KMS-11 (cell line): ENCODE measurements around the gene HTR1D.

Source experiments
- H2AFZ ChIP-seq: fragments of 200-600 bp; sonication (generic); 2 replicates; pipeline ENCODE4 v1.6.1; 2016; ENCODE audit warnings: antibody characterized with exemption, mixed run types, low read depth
- H3K27ac ChIP-seq: fragments of 200-600 bp; sonication (generic); 2 replicates; pipeline ENCODE4 v1.6.1; 2016; ENCODE audit warnings: mild to moderate bottlenecking, mixed run types
- H3K27me3 ChIP-seq: fragments of 200-600 bp; sonication (generic); 2 replicates; pipeline ENCODE4 v1.6.1; 2017; ENCODE audit warnings: mild to moderate bottlenecking, low read depth, mixed run types, moderate library complexity; ENCODE audit not compliant: insufficient read depth
- H3K36me3 ChIP-seq: fragments of 200-600 bp; sonication (generic); 2 replicates; pipeline ENCODE4 v1.6.1; 2017; ENCODE audit warnings: mild to moderate bottlenecking, mixed run types; ENCODE audit not compliant: insufficient read depth
- H3K4me1 ChIP-seq: fragments of 200-600 bp; sonication (generic); 2 replicates; pipeline ENCODE4 v1.6.1; 2016; ENCODE audit warnings: mild to moderate bottlenecking, low read depth, mixed run types; ENCODE audit not compliant: poor library complexity, severe bottlenecking
- H3K4me2 ChIP-seq: fragments of 200-600 bp; sonication (generic); 2 replicates; pipeline ENCODE4 v1.7.0; 2016; ENCODE audit warnings: mild to moderate bottlenecking, mixed run types
- H3K4me3 ChIP-seq: fragments of 200-600 bp; sonication (generic); IDR thresholded peaks from 2 replicates; pipeline ENCODE4 v1.6.1; 2017; ENCODE audit warnings: low read depth, low read length, mixed read lengths; ENCODE audit not compliant: insufficient read depth
- H3K79me2 ChIP-seq: fragments of 200-600 bp; sonication (generic); 2 replicates; pipeline ENCODE4 v1.6.1; 2016; ENCODE audit warnings: low read depth, mixed run types; ENCODE audit not compliant: insufficient read depth
- H3K9ac ChIP-seq: fragments of 200-600 bp; sonication (generic); 2 replicates; pipeline ENCODE4 v1.6.1; 2016; ENCODE audit warnings: mild to moderate bottlenecking, mixed run types
- H4K20me1 ChIP-seq: fragments of 200-600 bp; sonication (generic); 2 replicates; pipeline ENCODE4 v1.6.1; 2016; ENCODE audit warnings: mild to moderate bottlenecking, mixed run types; ENCODE audit not compliant: insufficient read depth
- CTCF ChIP-seq: fragments of 200-600 bp; sonication (generic); conservative IDR thresholded peaks from 2 replicates; pipeline ENCODE4 v1.6.1; 2017; ENCODE audit warnings: low read depth, mild to moderate bottlenecking, antibody characterized with exemption, low read length, moderate library complexity, mixed read lengths

Gene HTR1D

GRCh38 chr1:23215751-23216449 lies 1.4 kb downstream of the HTR1D start:
- Histone ChIP-seq H3K27me3 (peaks cover 10% of the 10 kb centered on the region), H3K79me2 (no peaks in the 10 kb centered on the region), H3K27ac (no peak overlapping the region), H3K9ac (no peak overlapping the region), H3K4me2 (no peak overlapping the region), H3K36me3 (no peaks in the 10 kb centered on the region), H2AFZ (no peak overlapping the region), H3K4me3 (no peak overlapping the region), H3K4me1 (peaks cover 8% of the 10 kb centered on the region), H4K20me1 (no peaks in the 10 kb centered on the region)
- TF ChIP-seq CTCF, result no peak

GRCh38 chr1:23215291-23215690 lies 2.0 kb downstream of the HTR1D start:
- peaks cover 10% of the 10 kb centered on the region for H3K27me3 ChIP-seq
- H3K4me2 ChIP-seq, result no peak overlapping the region
- no peaks in the 10 kb centered on the region for H3K36me3 ChIP-seq
- TF ChIP-seq CTCF, result no peak
- H3K4me3 ChIP-seq, result no peak overlapping the region
- no peak overlapping the region for H3K9ac ChIP-seq
- no peak overlapping the region for H3K27ac ChIP-seq
- H4K20me1 ChIP-seq, result no peaks in the 10 kb centered on the region
- H3K79me2 ChIP-seq, result no peaks in the 10 kb centered on the region
- H2AFZ ChIP-seq, result no peak overlapping the region
- peaks cover 12% of the 10 kb centered on the region for H3K4me1 ChIP-seq

- H3K27ac ChIP-seq, result no peak overlapping the region
- no peaks in the 10 kb centered on the region for H4K20me1 ChIP-seq
- no peak overlapping the region for H3K9ac ChIP-seq
- no peak overlapping the region for H3K4me2 ChIP-seq
- H3K36me3 ChIP-seq, result no peaks in the 10 kb centered on the region
- H3K79me2 ChIP-seq, result no peaks in the 10 kb centered on the region
- H3K4me3 ChIP-seq, result no peak overlapping the region
- no peak for TF ChIP-seq CTCF
- H3K4me1 ChIP-seq, result peaks cover 12% of the 10 kb centered on the region
- H2AFZ ChIP-seq, result no peak overlapping the region
- peaks cover 10% of the 10 kb centered on the region for H3K27me3 ChIP-seq
Measured at GRCh38 chr1:23214640-23215039, 2.7 kb downstream of the HTR1D start.

- H4K20me1 ChIP-seq, result no peaks in the 10 kb centered on the region
- no peak overlapping the region for H3K9ac ChIP-seq
- peaks cover 12% of the 10 kb centered on the region for H3K4me1 ChIP-seq
- no peak overlapping the region for H3K27ac ChIP-seq
- H3K4me3 ChIP-seq, result no peak overlapping the region
- H3K27me3 ChIP-seq, result no peaks in the 10 kb centered on the region
- no peak for TF ChIP-seq CTCF
- no peak overlapping the region for H3K4me2 ChIP-seq
- no peaks in the 10 kb centered on the region for H3K36me3 ChIP-seq
- H3K79me2 ChIP-seq, result no peaks in the 10 kb centered on the region
- H2AFZ ChIP-seq, result no peak overlapping the region
Measured at GRCh38 chr1:23211955-23212354, 5.3 kb downstream of the HTR1D start.
